ENCODE results near the gene EEFSEC.

GRCh38 chr3:128174675-128175590 lies 21.7 kb downstream of the EEFSEC start:
- TF ChIP-seq CTCF (IDR thresholded peaks at IDR 0.05): no peak
- no peak for TF ChIP-seq POLR2AphosphoS5 (IDR thresholded peaks at IDR 0.05)
- TF ChIP-seq POLR2A (IDR thresholded peaks at IDR 0.05): no peak

Data from breast epithelium (tissue), 3 donors.